ENCODE results near the gene CTAG1A.
"Not testable (repeated sequence)": the region's sequence is repeated elsewhere in the genome, so short reads cannot be mapped to it uniquely, and the experiment has no call there.

Gene CTAG1A

GRCh38 chrX:154575076-154575475 is 9.9 kb upstream of the CTAG1A start:
- DNase-seq = not testable (repeated sequence)

DNA sequence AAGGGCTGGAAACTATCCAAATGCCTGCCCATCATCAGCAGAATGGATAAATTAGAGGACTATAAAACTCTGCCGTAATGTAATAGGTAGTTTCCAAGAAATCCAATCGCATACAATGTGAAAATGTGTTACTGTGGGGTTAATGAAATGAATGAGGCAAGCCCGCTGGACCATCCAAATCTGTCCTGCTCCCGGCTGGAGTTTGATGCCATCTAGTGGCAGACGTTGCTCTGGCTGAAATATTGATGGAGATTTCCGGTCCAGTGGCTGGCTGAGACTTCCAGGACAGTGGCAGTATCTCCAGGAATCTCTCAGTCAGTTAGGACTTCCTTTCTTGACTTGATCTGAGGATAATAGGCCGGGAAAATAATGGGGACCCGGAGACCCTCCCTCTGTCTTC is 1.9 kb upstream of the CTAG1A start:
- not testable (repeated sequence) for DNase-seq

- DNase-seq = not testable (repeated sequence)
These were observed 5.5 kb downstream of the CTAG1A start for GRCh38 chrX:154590415-154590814.

DNA sequence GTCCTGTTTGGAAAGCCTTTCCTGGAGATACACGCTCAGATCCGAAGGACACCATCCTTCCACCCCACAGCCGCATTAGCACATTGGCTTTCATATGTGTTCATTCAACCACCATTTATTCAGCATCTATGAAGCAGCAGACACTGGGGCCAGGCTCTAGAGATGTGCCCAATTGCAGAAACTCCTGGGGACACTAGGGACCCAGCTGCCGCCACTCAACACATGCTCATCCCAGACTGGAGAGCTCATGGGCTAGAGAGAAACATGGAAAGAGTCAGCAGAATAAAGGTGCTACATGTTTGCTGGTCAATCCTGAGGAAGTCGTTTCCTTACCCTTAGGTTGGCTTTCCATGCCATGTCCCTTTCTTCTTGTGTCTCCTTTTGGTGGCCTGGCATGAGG is 7.6 kb downstream of the CTAG1A start:
- DNase-seq = no peak

DNA sequence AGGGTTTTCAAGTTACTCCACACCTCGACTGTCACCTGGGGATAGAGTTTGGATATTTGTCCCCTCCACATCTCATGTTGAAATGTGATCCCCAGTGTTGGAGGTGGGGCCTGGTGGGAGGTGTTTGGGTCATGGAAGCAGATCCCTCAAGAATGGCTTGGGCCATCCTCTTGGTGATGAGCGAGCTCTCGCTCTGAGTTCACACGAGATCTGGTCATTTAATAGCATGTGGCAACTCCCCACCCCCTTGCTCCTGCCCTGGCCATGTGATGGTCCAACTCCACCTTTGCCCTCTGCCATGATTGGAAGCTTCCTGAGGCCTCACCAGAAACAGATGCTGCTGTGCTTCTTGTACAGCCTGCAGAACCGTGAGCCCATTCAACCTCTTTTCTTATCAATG is 8.3 kb downstream of the CTAG1A start:
- no peak for DNase-seq

GRCh38 chrX:154594491-154594890 is 9.6 kb downstream of the CTAG1A start:
- DNase-seq = no peak

- DNase-seq = no peak
These were observed 10.8 kb downstream of the CTAG1A start for GRCh38 chrX:154595559-154596249.

DNA sequence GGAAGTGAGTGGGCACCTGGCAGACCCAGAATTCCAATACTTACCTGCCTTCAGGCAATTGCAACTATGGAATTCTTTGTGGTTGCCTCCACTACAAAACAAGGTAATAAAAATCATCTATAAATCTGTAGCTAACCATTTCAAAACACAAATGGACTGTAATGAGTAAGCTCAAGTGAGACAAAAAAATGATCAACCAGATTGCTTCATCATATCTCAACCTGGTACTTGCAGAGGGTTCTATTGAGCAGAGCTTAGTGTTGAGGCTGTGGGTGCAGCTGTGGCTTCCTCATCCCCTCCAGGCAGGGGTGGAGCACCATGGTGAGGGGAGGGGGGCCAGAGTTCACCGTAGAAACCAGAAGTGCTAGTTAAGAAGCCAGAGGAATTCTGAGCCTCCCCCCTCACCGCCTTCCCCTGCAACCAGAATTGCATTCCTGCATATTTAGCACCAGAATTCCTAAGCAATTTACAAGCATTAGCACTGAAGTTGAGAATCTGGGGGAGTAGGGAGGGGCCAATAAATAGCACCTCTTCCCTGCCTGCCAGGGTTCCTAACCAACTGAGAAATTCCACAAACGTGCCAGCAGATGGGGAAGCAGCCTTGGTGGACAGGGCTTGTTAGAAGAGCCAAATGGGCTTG is 11.5 kb downstream of the CTAG1A start:
- DNase-seq = no peak

GRCh38 chrX:154597221-154597620 is 12.3 kb downstream of the CTAG1A start:
- DNase-seq = no peak

DNA sequence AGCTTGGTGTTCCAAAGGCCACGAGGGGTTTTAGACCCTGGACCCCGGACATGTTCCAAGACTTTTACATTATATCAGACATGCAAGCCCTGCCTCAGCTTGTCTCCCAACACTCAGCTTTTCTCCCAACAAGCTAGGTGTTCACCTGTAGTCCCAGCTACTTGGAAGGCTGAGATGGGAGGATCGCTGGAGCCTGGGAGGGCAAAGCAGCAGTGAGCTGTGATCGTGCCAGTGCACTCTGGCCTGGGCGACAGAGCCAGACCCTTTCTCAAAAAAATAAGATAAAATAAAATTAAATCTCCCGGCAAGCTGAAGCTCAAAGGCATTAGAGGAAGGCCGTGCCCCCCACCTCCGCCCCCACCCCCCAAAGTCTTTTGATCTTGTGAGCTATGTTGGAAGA is 13.7 kb downstream of the CTAG1A start:
- no peak for DNase-seq

GRCh38 chrX:154599531-154599930 is 14.6 kb downstream of the CTAG1A start:
- no peak for DNase-seq

DNA sequence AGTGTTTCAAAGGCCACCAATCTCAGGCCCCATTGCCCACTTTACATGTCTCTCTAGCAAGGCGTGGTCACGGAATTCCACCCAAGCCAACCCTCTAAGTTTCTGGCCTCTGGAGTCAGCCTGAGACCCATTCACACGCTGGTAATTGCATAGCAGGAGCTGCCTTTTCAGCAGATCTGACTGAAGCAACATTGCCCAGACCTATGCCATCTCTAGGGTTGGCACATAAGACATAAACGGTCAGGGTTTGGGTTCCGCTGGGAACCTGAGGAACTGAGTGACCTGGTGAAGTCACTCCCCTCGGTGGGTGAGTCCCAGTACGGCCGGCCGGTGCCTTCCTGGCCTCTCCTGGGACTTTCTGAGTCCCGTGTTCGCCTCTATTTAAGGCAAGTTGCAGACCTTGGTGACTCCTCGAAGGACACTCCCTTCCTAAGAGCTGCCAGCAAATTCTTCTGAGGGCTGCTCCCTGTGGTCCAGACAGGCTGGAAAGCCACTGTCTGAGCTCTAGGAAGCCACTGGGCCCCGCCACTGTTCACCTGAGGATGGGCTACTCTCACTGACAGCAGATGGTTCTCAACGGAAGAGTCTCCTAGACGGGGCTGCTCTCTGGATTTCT is 15.9 kb downstream of the CTAG1A start:
- no peak for DNase-seq

DNA sequence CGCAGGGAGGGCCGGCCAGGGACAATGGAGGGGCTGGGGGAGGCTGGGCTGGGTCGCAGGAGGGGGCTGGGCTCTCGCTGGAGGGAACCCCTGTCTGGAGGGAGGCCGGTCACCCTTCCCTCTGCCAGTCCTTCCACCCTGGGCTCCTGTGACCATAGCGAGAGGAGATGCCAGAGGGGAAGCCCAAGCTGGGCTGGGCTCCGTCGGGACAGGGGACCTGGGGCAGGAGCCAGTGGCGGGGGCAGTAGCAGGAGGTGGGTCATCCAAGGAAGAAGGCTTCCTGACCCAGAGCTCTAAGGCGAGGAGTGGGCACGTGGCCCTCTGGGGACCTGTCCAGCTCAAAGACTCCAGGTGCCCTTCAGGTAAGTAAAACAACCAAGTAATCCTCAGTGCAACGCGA is 17.3 kb downstream of the CTAG1A start:
- DNase-seq = no peak

- DNase-seq = no peak
These were observed 18.0 kb downstream of the CTAG1A start for GRCh38 chrX:154602766-154603437.

DNA sequence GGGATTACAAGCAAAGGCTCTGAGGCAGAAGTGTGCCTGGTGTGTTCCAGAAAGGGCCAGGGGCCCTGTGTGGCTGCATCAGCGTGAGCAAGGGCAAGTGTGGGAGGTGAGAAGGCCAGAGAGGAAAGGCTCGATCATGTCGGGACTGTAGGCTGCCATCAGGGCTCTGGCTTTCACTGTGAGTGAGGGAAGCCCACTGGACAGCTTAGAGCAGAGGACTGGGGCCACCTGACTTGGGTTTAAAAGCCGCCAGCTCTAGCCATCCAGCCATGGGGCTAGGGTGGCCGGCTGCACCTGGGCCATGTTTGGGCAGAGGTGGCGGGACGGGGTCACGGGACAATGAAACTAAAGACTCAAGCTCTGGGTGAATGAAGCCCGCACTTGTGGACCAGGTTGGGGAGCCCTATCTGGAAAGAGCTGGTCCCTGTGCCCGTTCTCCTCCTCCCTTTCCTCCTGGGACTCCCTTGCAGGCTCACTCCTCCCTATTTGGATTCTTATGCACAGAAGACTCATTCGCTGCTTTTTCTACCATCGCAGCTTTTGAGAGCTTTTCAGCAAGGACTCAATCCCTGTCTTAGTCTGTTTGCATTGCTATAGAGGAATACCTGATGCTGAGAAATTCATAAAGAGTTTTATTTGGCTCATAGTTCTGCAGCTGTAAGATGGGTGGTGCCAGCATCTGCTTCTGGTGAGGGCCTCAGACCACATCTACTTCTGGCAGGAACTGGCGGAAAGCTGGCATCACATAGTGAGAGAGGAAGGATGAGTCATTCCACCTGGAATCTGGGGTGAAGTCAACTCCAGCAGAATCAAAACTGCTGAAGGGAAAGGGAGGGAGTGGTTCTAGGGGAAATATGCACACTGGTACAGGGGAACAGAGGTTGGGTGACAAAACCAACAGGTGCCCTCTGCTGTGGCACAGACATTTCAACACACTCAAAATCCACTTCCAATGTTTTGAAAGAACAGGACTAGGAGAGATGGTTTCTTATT is 18.8 kb downstream of the CTAG1A start:
- no peak for DNase-seq

DNA sequence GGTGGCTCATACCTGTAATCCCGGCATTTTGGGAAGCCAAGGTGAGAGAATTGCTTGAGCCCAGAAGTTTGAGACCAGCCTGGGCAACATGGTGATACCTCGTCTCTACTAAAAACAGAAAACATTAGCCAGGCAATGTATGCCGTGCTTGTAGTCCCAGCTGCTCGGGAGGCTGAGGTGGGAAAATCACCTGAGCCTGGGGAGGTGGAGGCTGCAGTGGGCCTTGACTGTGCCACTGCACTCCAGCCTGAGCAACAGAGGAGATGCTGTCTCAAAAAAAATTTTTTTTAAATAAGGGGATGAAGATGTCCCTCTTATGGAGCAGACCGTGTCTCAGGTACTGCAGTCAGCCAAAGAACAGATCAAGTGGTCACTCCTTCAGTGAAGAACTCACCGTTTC is 20.6 kb downstream of the CTAG1A start:
- no peak for DNase-seq

DNA sequence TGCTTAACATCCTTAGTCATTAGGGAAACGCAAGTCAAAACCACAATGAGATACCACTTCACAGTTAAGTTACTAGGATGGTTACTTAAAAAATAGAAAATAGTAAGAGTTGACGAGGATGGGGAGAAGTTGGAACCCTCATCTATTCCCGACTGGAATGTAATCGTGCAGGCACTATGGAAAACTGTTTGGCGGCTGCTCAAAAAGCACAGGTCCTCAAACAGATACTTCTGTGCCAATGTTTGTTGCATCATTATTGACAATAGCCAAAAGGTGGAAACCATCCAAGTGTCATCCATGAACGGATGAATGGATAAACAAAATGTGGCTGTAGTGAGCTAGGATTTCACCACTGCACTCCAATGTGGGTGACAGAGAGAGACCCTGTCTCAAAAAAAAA is 22.4 kb downstream of the CTAG1A start:
- DNase-seq = no peak

- not testable (repeated sequence) for DNase-seq
These were observed 23.0 kb downstream of the CTAG1A start for GRCh38 chrX:154607976-154608375.

DNA sequence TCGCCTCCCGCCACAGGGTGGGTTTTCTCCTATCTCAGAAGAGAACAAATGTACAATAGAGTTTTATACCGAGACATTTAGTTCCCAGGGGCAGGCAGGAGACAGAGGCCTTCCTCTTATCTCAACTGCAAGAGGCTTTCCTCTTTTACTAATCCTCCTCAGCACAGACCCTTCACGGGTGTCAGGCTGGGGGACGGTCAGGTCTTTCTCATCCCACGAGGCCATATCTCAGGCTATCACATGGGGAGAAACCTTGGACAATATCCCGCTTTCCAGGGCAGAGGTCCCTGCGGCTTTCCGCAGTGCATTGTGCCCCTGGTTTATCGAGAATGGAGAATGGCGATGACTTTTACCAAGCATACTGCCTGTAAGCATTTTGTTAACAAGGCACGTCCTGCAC is 23.9 kb downstream of the CTAG1A start:
- not testable (repeated sequence) for DNase-seq

DNA sequence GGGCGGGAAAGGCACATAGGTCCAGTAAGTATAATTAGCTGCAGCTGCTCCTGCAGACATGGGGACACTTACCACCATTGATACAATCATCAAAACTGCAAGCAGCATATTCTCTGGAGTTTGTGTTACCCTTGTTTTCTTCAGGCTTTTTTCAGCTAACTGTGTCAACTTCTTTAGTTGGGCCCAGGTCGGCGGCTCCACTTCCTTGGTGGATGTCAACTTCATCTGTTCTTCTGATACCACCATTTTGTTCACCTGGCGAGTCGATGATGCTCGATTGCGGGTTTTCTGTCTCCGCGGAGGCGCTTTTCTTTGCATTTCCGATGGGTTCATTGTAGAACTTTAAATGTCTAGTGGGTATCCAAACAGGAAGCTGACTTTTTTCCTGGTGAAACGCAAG is 26.2 kb downstream of the CTAG1A start:
- DNase-seq = not testable (repeated sequence)

GRCh38 chrX:154613586-154613985 is 28.7 kb downstream of the CTAG1A start:
- DNase-seq = not testable (repeated sequence)

- DNase-seq = not testable (repeated sequence)
These were observed 34.2 kb downstream of the CTAG1A start, which contains the start of gene CTAG1B for GRCh38 chrX:154619182-154619581. Gene CTAG1B (minus strand): TSS chrX:154619282. CDS start chrX:154619218, 64 bp downstream.
